Measurements from ENCODE around the gene PLEKHA6.

GRCh38 chr1:204321665-204322064 lies 38.1 kb downstream of the PLEKHA6 start:
- TF ChIP-seq, protein P1, sequence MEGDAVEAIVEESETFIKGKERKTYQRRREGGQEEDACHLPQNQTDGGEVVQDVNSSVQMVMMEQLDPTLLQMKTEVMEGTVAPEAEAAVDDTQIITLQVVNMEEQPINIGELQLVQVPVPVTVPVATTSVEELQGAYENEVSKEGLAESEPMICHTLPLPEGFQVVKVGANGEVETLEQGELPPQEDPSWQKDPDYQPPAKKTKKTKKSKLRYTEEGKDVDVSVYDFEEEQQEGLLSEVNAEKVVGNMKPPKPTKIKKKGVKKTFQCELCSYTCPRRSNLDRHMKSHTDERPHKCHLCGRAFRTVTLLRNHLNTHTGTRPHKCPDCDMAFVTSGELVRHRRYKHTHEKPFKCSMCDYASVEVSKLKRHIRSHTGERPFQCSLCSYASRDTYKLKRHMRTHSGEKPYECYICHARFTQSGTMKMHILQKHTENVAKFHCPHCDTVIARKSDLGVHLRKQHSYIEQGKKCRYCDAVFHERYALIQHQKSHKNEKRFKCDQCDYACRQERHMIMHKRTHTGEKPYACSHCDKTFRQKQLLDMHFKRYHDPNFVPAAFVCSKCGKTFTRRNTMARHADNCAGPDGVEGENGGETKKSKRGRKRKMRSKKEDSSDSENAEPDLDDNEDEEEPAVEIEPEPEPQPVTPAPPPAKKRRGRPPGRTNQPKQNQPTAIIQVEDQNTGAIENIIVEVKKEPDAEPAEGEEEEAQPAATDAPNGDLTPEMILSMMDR (IDR thresholded peaks at IDR 0.05 in 4 of 5, conservative IDR thresholded peaks at IDR 0.05 in 1 of 5): no peak
- TF ChIP-seq POLR2A (IDR thresholded peaks at IDR 0.05): no peak
